Activated naive CD4-positive, alpha-beta T cell treated with anti-CD3 and anti-CD28 coated beads, Interleukin-2, amount 50 U/mL, for 72 hours (primary cell): Measurements from ENCODE around the gene SNRNP35. TPM values are rescaled to one million over a fixed set of nuclear protein-coding genes. Genes with fewer than 3 reads are reported as not detected.
"Not testable (repeated sequence)": the region's sequence is repeated elsewhere in the genome, so short reads cannot be mapped to it uniquely, and the experiment has no call there.

Source experiments
- ATAC-seq, 2 donors: fragments of 150-1000 bp; cut with Tn5 transposase; 2 replicates each; pipeline ENCODE4 v1.10.0; 2021; ENCODE audit warnings: mild to moderate bottlenecking in 2 of 2, moderate library complexity in 2 of 2
- DNase-seq, 2 donors: peaks; one replicate each; pipeline ENCODE4 v3.0.0; 2021 to 2022; ENCODE audit warnings: low spot score in 2 of 2
- H3K27ac Mint-ChIP-seq, 2 donors: one replicate each; pipeline ENCODE4 v1.8.0; 2022; ENCODE audit warnings: mild to moderate bottlenecking in 2 of 2, mixed read lengths in 2 of 2
- H3K36me3 Mint-ChIP-seq, 2 donors: one replicate each; pipeline ENCODE4 v1.8.0; 2022; ENCODE audit warnings: mixed read lengths in 2 of 2
- H3K9me3 Mint-ChIP-seq, 2 donors: one replicate each; pipeline ENCODE4 v1.8.0; 2022; ENCODE audit warnings: mixed read lengths in 2 of 2
- total RNA-seq, 2 donors: library from RNA; stranded (reverse); gene quantifications; one replicate each; pipeline ENCODE4 v1.2.3, GENCODE V29; 2022

Gene SNRNP35, protein sequence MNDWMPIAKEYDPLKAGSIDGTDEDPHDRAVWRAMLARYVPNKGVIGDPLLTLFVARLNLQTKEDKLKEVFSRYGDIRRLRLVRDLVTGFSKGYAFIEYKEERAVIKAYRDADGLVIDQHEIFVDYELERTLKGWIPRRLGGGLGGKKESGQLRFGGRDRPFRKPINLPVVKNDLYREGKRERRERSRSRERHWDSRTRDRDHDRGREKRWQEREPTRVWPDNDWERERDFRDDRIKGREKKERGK
- total RNA-seq = 10 to 100 TPM; 20.9 to 26.4 TPM

DNA sequence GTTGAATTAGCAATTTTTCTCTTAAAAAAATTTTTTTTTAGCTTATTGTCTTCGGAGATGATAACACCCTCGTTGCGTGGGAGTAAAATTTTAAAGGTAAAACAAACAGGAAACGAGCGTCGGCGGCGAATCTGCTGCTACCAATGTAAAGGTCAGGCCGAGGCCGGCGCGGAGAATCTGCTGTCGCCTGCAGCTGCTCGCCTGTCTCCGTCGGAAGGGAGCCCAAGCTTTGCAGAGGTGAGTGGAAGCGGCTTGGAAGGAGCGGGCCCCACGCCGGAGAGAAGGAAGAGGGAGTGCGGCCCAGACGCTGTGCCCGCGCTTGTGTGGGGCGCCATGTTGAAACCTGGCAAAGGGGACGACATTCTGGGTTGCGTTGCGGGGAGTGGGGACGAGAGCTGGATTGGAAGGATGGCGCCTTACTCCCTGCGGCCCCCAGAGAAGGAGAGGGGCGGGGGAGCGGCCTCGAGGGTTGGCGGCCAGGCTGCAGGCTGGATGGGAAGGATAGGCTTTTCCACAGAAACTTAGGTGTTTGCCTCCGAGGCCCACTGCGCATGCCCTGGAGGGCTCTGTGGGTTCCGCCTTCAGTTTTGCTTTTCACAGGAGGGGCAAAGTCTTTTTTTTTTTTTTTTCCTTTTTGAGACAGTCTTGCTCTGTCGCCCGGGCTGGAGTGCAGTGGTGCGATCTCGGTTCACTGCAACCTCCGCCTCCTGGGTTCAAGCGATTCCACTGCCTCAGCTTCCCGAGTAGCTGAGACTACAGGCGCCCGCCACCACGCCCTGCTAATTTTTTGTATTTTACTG is at the start of gene SNRNP35:
Gene SNRNP35, plus strand, starts transcription at position 160 of the 800 bp plus-strand sequence. CDS start 7,402 bp downstream, outside the sequence.
- Mint-ChIP-seq H3K36me3 (peaks cover 5 to 17% of the 10 kb centered on the region in 2 donors), H3K27ac (peak within 1 kb of the TSS; percentile 98 to 100), H3K9me3 (no peaks in the 10 kb centered on the region)
- ATAC-seq (peak; percentile 76 to 79), DNase-seq (peak; percentile 78 to 84)

DNA sequence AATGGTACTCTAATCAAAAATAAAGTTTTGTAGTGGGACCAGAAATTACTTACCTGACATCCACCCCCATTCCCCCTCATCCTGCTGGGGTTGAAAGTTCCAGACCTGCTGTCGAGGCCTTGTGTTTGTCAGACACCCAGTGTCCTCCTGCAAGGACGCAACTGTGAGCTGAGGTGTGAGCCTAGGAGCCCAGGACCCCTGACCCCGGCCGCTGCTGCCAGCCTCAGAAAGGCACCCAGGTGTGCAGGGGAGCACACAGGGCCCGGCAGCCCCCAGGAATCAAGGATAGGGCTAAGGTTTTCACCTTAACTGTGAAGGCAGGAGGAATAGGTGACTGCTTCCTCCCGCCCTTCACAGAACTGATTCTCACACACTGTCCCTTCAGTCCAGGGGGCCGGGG is 49.3 kb upstream of the SNRNP35 start:
- ATAC-seq, H3K9me3 Mint-ChIP-seq, H3K36me3 Mint-ChIP-seq, DNase-seq, H3K27ac Mint-ChIP-seq: not testable (repeated sequence)

DNA sequence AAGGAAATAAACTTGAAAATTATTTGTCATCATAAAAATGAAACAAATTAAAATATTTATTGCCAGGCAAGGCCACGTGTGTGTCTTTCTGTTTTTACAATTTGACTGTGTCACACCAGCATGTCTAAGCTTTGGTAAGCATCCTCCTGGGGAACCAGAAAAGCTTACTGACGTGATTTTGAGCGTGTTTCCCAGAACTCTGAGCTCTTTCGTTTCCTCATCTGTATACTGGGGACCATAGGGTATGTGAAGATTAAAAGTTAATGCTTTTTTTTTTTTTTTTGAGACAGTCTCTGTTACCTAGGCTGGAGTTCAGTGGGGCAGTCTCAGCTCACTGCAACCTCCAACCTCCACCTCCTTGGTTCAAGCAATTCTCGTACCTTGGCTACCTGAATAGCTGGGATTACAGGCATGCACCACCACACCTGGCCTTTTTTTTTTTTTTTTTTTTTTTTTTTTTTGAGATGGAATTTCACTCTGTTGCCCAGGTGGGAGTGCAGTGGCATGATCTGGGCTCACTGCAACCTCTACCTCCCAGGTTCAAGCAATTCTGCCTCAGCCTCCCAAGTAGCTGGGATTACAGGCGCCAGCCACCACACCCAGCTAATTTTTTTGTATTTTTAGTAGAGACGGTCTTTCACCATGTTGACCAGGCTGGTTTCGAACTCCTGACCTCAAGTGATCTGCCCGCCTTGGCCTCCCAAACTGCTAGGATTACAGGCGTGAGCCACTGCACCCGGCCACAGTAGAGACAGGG is 48.5 kb upstream of the SNRNP35 start:
- not testable (repeated sequence) for ATAC-seq, H3K9me3 Mint-ChIP-seq, H3K36me3 Mint-ChIP-seq, DNase-seq
- H3K27ac Mint-ChIP-seq = peak overlapping the region; percentile 35 to 79

DNA sequence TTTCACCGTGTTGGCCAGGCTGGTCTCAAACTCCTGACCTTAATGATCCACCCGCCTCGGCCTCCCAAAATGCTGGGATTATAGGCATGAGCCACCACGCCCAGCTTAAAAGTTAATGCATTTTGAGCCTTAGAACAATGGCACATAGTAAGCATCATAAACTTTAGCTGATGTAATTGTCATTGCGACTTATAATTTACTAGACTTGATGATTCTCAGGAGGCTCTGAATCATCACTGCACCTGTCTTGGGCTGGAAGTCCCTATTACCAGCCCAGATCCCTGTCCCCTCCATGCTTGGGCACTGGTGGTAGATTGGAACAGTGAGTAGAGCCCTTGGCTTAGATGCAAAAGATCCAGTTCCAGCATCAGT is 47.9 kb upstream of the SNRNP35 start:
- Mint-ChIP-seq H3K9me3 (no peaks in the 10 kb centered on the region), H3K36me3 (peaks cover 0 to 3% of the 10 kb centered on the region in 2 donors), H3K27ac (peak overlapping the region; percentile 14 to 35)
- DNase-seq = no peak
- peak in 1 of 2 donors; percentile 26 for ATAC-seq

DNA sequence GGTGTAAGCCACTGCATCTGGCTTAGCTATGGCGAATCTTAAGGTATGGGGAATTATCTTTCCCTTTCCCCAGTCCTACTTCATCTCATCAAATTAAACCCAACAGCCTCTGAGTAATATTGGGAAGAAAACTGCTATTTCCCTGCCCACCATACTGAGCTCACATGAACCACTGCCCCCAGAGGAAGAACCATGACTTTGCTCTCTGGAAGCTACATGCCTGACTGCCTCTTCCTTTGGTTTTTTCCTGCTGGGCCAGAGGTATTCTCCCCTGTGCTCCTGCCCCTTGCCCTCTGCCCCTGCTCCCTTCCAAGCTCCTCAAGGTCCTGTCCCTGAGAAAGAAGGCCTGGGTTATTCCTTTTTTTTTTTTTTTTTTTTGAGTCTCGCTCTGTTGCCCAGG is 36.6 kb upstream of the SNRNP35 start:
- Mint-ChIP-seq H3K36me3 (peaks cover 0 to 12% of the 10 kb centered on the region in 2 donors), H3K27ac (peak overlapping the region; percentile 15 to 93), H3K9me3 (no peaks in the 10 kb centered on the region)
- ATAC-seq (peak in 1 of 2 donors; percentile 5), DNase-seq (no peak)

DNA sequence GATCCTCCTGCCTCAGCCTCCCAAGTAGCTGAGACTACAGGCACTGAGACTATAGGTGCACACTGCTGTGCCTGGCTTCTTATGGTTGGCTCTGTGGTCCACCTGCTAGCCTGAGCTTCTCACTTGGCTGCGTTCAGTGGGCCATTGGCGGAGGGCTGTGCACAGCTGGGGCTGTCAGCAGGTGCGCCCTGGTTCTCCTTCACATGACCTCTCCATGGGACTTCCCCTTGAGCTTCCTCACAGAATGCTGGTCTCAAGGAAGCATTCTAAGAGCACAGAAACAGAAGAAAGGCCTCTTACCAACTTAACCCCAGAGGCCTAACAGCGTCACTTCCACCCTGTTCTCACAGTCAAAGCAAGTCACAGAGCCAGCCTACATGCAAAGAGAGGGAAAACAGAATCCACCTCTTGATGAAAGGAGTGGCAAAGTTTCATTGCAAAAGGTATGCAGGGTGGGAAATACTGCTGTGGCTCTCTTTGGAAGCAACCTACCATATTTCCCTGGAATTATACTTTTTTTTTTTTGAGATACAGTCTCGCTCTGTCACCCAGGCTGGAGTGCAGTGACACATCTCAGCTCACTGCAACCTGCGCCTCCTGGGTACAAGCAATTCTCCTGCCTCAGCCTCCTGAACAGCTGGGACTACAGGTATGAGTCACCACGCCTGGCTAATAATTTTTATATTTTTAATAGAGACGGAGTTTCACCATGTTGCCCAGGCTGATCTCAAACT is 30.7 kb upstream of the SNRNP35 start:
- no peak for DNase-seq
- Mint-ChIP-seq H3K27ac (peak overlapping the region; percentile 80 to 95), H3K9me3 (no peaks in the 10 kb centered on the region), H3K36me3 (peaks cover 13 to 34% of the 10 kb centered on the region in 2 donors)
- peak; percentile 71 to 78 for ATAC-seq

DNA sequence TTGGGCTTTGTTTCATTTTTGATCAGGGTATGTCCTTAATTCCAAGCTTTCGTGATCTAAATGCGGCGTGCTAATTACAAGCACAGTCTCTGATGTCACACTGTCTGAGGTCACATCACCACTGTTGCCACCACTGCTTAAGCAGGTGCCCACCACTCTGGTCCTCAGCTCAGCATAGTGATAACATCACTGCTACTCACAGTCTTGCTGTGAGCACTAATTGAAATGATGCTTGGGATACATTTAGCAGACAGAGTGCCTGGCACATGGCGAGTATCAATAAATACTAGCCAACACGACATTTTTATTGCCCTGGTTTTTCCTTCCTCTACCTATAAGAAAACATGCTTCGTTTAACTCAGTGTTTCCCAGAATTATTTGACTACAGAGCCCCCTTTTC is 29.3 kb upstream of the SNRNP35 start:
- H3K36me3 Mint-ChIP-seq = peaks cover 18 to 34% of the 10 kb centered on the region in 2 donors
- DNase-seq (no peak), ATAC-seq (no peak)
- H3K27ac Mint-ChIP-seq = peak overlapping the region; percentile 80 to 95
- H3K9me3 Mint-ChIP-seq = no peaks in the 10 kb centered on the region

DNA sequence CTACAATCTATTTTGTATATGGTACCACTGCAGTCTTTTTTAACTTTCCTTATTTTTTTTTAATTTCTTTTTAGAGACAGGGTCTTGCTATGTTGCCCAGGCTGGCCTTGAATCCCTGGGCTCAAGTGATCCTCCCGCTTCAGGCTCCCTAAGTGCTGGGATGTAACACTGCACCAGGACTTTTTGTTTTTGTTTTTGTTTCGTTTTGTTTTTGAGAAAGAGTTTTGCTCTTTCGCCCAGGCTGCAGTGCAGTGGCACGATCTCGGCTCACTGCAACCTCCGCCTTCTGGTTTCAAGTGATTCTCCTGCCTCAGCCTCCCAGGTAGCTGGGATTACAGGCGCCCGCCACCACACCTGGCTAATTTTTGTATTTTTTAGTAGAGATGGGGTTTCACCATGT is 28.8 kb upstream of the SNRNP35 start:
- not testable (repeated sequence) for H3K9me3 Mint-ChIP-seq
- Mint-ChIP-seq H3K27ac (peak overlapping the region; percentile 79 to 80), H3K36me3 (peaks cover 21 to 30% of the 10 kb centered on the region in 2 donors)

DNA sequence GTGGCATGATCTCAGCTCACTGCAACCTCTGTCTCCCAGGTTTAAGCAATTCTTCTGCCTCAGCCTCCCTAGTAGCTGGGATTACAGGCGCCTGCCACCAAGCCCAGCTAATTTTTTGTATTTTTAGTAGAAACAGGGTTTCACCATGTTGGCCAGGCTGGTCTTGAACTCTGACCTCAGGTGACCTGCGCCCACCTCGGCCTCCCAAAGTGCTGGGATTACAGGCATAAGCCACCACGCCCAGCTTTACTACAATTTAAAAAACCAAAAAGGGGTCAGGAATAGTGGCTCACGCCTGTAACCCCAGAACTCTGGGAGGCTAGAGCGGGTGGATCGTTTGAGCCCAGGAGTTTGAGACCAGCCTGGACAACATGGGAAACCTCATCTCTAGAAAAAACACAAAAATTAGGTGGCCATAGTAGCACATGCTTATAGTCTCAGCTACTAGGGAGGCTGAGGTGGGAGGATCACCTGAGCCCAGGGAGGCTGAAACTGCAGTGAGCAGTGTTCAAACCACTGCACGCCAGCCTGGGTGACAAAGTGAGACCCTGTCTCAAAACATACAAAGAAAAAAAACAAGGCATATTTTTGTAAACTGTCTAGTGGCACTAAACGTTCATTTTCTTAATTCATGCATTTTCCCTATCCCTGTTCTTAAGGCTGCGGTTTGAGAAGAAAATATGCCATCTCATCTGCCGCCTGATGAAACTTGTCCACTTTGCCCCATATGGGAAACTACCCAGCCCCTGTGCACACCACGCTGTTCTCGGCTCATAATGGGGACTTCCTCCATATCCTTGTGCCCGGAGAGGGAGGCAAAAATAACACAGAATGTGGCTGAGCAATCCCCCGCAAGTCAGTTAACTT is 25.8 kb upstream of the SNRNP35 start:
- ATAC-seq (peak in 1 of 2 donors; percentile 21), DNase-seq (peak in 1 of 2 donors; percentile 64)
- Mint-ChIP-seq H3K27ac (peak overlapping the region; percentile 70 to 89), H3K36me3 (peaks cover 32 to 42% of the 10 kb centered on the region in 2 donors)
- H3K9me3 Mint-ChIP-seq = not testable (repeated sequence)

More for the DNA sequence above, 28.8 kb upstream of the SNRNP35 start:
- not testable (repeated sequence) for ATAC-seq, DNase-seq

DNA sequence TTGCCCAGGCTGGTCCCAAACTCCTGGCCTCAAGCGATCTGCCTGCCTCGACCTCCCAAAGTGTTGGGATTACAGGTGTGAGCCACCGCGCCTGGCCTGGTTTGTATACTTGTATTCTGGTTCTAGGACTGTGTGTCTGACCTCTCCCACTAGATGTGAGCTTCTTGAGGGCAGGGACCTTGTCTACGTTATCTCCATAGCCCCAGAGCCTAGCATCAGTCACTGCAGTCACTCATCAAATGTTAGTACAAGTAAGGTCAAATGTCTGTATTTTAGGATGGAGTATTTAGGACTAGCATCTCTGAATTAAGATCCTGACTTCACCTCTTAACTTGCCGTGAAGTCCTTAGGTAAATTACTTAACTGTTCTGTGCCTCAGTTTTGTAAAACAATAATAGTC is 24.3 kb upstream of the SNRNP35 start:
- DNase-seq (no peak), ATAC-seq (no peak)
- Mint-ChIP-seq H3K27ac (peak overlapping the region in 1 of 2 donors; percentile 70), H3K36me3 (peaks cover 30 to 37% of the 10 kb centered on the region in 2 donors), H3K9me3 (no peaks in the 10 kb centered on the region)

DNA sequence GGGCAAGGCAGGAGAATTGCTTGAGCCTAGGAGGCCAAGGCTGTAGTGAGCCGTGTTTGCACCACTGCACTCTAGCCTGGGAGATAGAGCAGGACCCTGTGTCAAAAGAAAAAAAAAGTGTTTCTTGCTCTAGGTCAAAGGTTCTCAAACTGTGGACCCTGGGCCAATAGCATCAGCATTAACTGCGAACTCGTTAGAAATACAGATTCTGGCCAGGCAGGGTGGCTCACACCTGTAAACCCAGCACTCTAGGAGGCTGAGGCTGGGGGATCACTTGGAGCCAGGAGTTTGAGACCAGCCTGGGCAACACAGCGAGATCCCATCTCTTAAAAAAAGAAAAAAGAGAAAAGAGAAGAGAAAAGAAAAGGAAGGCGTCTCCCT is 22.3 kb upstream of the SNRNP35 start:
- Mint-ChIP-seq H3K36me3 (peaks cover 28 to 30% of the 10 kb centered on the region in 2 donors), H3K27ac (peak overlapping the region; percentile 98 to 100), H3K9me3 (no peaks in the 10 kb centered on the region)
- DNase-seq (no peak), ATAC-seq (no peak)

DNA sequence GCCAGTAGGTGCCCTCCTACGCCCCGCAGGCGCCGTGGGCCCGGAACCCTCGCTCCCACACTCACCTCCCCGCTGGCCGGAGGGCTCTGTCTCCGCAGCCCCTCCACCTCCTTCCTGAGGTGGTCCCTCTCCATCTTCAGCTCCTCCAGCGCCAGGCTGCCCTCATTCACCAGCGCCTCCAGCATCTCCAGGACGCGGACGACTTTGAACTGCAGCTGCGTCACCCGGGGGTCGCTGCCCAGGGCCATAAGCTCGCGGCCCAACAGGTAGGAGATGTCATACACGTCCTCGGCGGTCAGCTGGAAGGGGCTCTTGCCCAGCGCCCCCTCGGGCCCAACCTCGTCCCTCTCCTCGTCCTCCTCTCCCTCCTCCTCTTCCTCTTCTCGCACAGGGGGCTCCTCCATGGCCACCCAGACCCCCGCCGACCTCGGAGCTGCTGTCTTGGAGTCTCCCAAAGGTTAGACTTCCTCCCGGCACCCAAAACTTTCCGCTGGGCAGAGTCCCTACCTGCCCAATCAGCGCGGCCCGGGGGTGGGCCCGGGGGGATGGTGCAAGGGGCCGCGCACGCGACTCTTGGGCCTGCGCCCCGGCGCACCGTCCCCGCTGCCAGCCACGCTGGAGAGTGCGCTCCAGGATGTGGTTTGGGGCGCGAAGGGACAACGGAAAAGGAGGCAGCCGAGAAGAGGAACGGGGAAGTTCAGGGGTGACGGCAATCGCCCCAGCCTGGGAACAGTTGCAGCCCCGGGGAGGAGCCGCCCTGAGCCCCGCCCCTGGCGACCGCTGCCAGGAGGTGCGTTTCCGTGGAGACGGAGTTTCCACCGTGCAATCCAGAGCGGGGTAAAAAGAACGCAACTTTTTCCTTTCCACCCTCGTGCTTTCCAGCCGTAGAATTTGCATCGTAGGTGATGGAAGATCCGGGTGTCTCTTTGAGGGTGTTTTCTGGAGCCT is 21.6 kb upstream of the SNRNP35 start, which contains the start of gene RILPL2:
Gene RILPL2, minus strand, starts transcription at position 668 of the 948 bp plus-strand sequence. Its CDS starts 264 bp downstream, at position 404.
- Mint-ChIP-seq H3K27ac (peak within 1 kb of the TSS; percentile 98 to 100), H3K36me3 (peaks cover 21 to 26% of the 10 kb centered on the region in 2 donors), H3K9me3 (no peaks in the 10 kb centered on the region)
- DNase-seq = peak; percentile 93 to 95
- peak; percentile 88 to 91 for ATAC-seq

DNA sequence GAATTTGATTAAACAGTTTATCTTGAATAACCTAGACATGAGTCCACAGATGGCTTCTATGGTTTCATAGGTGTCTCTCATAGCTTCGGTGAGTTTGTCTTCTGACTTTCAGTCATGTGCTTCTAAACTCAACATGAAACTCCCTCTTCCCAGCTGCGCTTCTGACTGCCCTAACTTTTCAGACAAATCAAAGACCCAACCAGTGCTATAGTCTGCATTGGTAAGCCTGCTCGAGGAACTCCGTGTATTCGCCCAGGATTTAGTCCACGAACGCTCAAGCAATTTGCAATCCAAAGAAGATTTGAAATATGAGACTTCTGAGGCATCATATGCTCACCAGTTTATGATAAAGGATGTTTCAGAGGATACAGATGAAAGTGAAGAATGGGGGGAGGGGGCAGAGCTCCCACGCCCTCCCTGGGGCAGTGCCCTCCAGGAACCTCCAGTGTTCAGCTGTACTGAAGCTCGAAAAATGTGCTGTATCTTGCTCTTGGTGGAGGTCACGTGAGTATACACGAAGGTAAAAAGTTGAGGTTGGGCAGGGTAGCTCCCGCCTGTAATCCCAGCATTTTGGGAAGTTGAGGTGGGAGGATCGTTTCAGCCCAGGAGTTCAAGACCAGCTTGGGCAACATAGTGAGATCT is 16.3 kb upstream of the SNRNP35 start:
- H3K9me3 Mint-ChIP-seq = no peaks in the 10 kb centered on the region
- H3K27ac Mint-ChIP-seq = no peak overlapping the region
- ATAC-seq (no peak), DNase-seq (no peak)
- H3K36me3 Mint-ChIP-seq = no peaks in the 10 kb centered on the region

DNA sequence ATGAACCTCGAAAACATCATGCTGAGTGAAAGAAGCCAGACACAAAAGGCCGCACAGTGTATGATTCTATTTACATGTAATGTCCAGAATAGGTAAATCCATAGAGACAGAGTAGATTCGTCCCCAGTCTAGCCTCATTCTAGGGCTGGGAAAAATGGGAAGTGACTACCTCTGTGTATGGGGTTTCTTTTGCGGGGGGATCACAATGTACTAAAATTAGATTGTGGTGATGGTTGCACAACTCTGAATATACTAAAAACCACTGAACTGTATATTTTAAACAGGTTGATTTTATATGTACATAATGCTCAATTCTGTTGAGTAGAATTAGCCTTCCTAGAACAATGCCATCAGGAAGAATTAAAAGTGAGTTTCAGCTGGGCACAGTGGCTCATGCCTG is 15.2 kb upstream of the SNRNP35 start:
- Mint-ChIP-seq H3K36me3 (no peaks in the 10 kb centered on the region), H3K9me3 (no peaks in the 10 kb centered on the region), H3K27ac (no peak overlapping the region)
- no peak for DNase-seq
- ATAC-seq = no peak
